MM.1S (cell line): ENCODE results near the gene CETP.

Experiments used
- DNase-seq: peaks from one replicate; pipeline ENCODE4 v3.0.0-alpha.2; 2015
- H2AFZ ChIP-seq: fragments of 300-600 bp; sonication (generic); 2 replicates; pipeline ENCODE4 v1.6.0; 2016; ENCODE audit warnings: antibody characterized with exemption, low read length
- H3F3A ChIP-seq: fragments of 300-600 bp; sonication (generic); 2 replicates; pipeline ENCODE4 v1.6.1; 2016; ENCODE audit warnings: mild to moderate bottlenecking, antibody characterized with exemption, low read length, moderate library complexity, mixed read lengths; ENCODE audit not compliant: insufficient read depth
- H3K27ac ChIP-seq: fragments of 300-600 bp; sonication (generic); 2 replicates; pipeline ENCODE4 v1.5.1; 2016; ENCODE audit warnings: mild to moderate bottlenecking, low read length
- H3K27me3 ChIP-seq: fragments of 300-600 bp; sonication (generic); replicated peaks from 2 replicates; pipeline ENCODE4 v1.6.0; 2016; ENCODE audit warnings: low read length; ENCODE audit not compliant: insufficient read depth
- H3K36me3 ChIP-seq: fragments of 300-600 bp; sonication (generic); replicated peaks from 2 replicates; pipeline ENCODE4 v1.6.1; 2016; ENCODE audit warnings: mild to moderate bottlenecking, low read length, mixed read lengths; ENCODE audit not compliant: insufficient read depth
- H3K4me1 ChIP-seq: fragments of 300-600 bp; sonication (generic); 2 replicates; pipeline ENCODE4 v1.6.1; 2016; ENCODE audit warnings: low read length, mixed read lengths
- H3K4me2 ChIP-seq: fragments of 300-600 bp; sonication (generic); 2 replicates; pipeline ENCODE4 v1.6.0; 2016; ENCODE audit warnings: low read depth, low read length
- H3K4me3 ChIP-seq: fragments of 300-600 bp; sonication (generic); 2 replicates; pipeline ENCODE4 v1.5.1; 2016; ENCODE audit warnings: low read length, mixed read lengths
- H3K79me2 ChIP-seq: fragments of 300-600 bp; sonication (generic); 2 replicates; pipeline ENCODE4 v1.6.1; 2016; ENCODE audit warnings: mixed run types, low read length, mixed read lengths
- H3K9ac ChIP-seq: fragments of 300-600 bp; sonication (generic); 2 replicates; pipeline ENCODE4 v1.6.1; 2016; ENCODE audit warnings: low read length, mixed read lengths
- H3K9me2 ChIP-seq: fragments of 300-600 bp; sonication (generic); replicated peaks from 2 replicates; pipeline ENCODE4 v1.6.1; 2016; ENCODE audit warnings: mild to moderate bottlenecking, low read length, mixed read lengths; ENCODE audit not compliant: insufficient read depth
- H3K9me3 ChIP-seq: fragments of 300-600 bp; sonication (generic); replicated peaks from 2 replicates; pipeline ENCODE4 v1.6.1; 2016; ENCODE audit warnings: mild to moderate bottlenecking, low read length, mixed read lengths; ENCODE audit not compliant: insufficient read depth
- H4K20me1 ChIP-seq: fragments of 300-600 bp; sonication (generic); 2 replicates; pipeline ENCODE4 v1.6.1; 2016; ENCODE audit warnings: mild to moderate bottlenecking, low read length, moderate library complexity, mixed read lengths; ENCODE audit not compliant: insufficient read depth
- CTCF ChIP-seq: fragments of 300-600 bp; sonication (generic); IDR thresholded peaks from 2 replicates; pipeline ENCODE4 v1.5.1; 2016; ENCODE audit warnings: antibody characterized with exemption, low read length, mixed read lengths
- EZH2 ChIP-seq: fragments of 300-600 bp; sonication (generic); optimal IDR thresholded peaks from 2 replicates; pipeline ENCODE3; 2017; ENCODE audit warnings: low read depth, mild to moderate bottlenecking, antibody characterized with exemption, low read length, mixed read lengths
- EZH2phosphoT487 ChIP-seq: fragments of 300-600 bp; sonication (generic); IDR thresholded peaks from 2 replicates; pipeline ENCODE4 v1.6.1; 2018; ENCODE audit warnings: antibody characterized with exemption, low read length

CETP gene

DNA sequence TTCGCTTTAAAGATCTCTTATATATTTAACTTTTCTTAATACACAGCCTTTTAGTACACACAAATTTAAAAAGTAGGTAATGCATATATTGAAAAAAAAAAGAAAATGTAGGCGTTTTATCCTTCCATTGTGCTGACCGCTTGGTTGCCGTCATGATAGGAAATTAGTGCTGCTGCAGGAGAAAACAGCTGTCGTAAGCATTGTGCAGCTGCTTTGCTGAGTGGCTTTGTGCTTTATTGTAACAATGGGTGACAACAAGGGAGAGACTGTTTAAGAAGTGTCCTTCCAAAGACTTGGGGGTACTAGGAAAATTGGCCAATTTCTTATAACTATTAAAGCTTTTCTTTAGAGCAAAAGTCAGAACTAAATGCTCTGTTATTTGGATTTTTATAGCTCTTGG lies 24.8 kb upstream of the CETP start:
- Histone ChIP-seq H3K9me3 (no peaks in the 10 kb centered on the region), H3K36me3 (peaks cover 63% of the 10 kb centered on the region), H3K27ac (peak overlapping the region; percentile 100), H3K4me2 (peak overlapping the region; percentile 78), H3K4me1 (peaks cover 41% of the 10 kb centered on the region), H3K9me2 (no peaks in the 10 kb centered on the region), H2AFZ (no peak overlapping the region), H3F3A (peaks cover 94% of the 10 kb centered on the region), H4K20me1 (peaks cover 79% of the 10 kb centered on the region), H3K9ac (peak overlapping the region; percentile 100), H3K27me3 (no peaks in the 10 kb centered on the region), H3K79me2 (peaks cover 97% of the 10 kb centered on the region), H3K4me3 (peak overlapping the region; percentile 95)
- DNase-seq: peak; percentile 60
- TF ChIP-seq EZH2: no peak
- TF ChIP-seq CTCF: no peak
- TF ChIP-seq EZH2phosphoT487: no peak

DNA sequence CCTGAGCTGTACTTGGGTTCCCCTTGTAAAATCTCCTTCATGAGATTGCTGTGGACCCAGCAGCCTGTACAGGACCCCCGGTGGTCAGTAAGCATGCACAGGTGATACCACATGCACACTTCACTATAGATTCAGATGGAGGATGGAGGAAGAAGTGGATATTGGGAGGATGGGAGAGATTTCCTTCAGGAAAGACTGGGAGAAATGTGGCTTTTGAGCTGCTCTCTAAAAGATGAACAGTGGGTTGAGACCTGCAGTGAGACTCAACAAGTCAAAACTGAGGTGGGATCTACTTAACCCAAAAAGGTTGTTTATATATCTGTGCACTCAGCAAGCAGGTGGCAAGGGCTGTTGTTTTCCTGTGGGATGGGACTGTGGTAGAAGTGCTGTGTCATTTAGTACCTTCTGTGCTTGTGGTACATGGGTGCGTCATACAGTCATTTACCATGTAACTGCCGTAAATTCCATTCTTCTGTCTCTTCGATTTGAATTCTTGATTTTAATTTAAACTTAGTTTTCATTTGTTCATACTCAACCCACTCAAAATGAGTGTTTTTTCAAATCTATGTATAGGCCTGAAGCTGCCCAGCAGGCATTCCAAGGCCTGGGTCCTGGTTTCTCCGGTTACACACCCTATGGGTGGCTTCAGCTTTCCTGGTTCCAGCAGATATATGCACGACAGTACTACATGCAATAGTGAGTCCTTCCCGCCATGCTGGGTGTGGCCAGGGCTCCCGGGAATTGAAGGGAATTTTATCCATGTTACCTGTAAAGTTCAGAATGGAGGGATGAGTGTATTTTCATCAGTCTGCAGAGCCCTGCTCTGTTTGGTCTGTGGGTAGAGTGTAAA lies 22.9 kb upstream of the CETP start:
- H4K20me1 ChIP-seq: peaks cover 80% of the 10 kb centered on the region
- DNase-seq: peak; percentile 75
- H3K4me3 ChIP-seq: peak overlapping the region; percentile 37; the same call in 1 of the 2 replicates
- peak overlapping the region; percentile 73 for H3K9ac ChIP-seq
- H3F3A ChIP-seq: peaks cover 96% of the 10 kb centered on the region
- no peaks in the 10 kb centered on the region for H3K27me3 ChIP-seq
- peaks cover 65% of the 10 kb centered on the region for H3K36me3 ChIP-seq
- H3K79me2 ChIP-seq: peaks cover 92% of the 10 kb centered on the region
- H3K9me3 ChIP-seq: no peaks in the 10 kb centered on the region
- H3K9me2 ChIP-seq: no peaks in the 10 kb centered on the region
- TF ChIP-seq EZH2phosphoT487 (no peak), CTCF (no peak), EZH2 (no peak)
- H2AFZ ChIP-seq: no peak overlapping the region
- H3K27ac ChIP-seq: peak overlapping the region; percentile 100
- H3K4me2 ChIP-seq: peak overlapping the region; percentile 78
- peaks cover 60% of the 10 kb centered on the region for H3K4me1 ChIP-seq

DNA sequence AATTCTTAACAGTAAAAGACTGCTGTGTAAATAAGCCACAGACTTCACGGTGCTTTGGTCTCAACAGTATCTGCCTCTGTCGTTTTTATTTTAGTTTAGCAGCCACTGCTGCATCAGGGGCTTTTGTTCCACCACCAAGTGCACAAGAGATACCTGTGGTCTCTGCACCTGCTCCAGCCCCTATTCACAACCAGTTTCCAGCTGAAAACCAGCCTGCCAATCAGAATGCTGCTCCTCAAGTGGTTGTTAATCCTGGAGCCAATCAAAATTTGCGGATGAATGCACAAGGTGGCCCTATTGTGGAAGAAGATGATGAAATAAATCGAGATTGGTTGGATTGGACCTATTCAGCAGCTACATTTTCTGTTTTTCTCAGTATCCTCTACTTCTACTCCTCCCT lies 21.9 kb upstream of the CETP start:
- Histone ChIP-seq H3K4me2 (peak overlapping the region; percentile 78), H3K4me1 (peaks cover 62% of the 10 kb centered on the region), H3K36me3 (peaks cover 67% of the 10 kb centered on the region), H3K27ac (peak overlapping the region; percentile 100), H3F3A (peaks cover 98% of the 10 kb centered on the region), H3K4me3 (no peak overlapping the region), H3K9me3 (no peaks in the 10 kb centered on the region), H4K20me1 (peaks cover 78% of the 10 kb centered on the region), H2AFZ (no peak overlapping the region), H3K27me3 (no peaks in the 10 kb centered on the region), H3K9ac (peak overlapping the region; percentile 73), H3K79me2 (peaks cover 83% of the 10 kb centered on the region), H3K9me2 (no peaks in the 10 kb centered on the region)
- DNase-seq: peak; percentile 81
- TF ChIP-seq EZH2 (no peak), EZH2phosphoT487 (no peak), CTCF (no peak)
